ENCODE measurements around the gene TEX261.
A peak's percentile ranks its signal among the peaks of the same experiment; 100 is the strongest.
"Not testable (repeated sequence)": the region's sequence is repeated elsewhere in the genome, so short reads cannot be mapped to it uniquely, and the experiment has no call there.

TEX261 gene

GRCh38 chr2:70994699-70995425 is at the start of gene TEX261:
Gene TEX261, minus strand, starts transcription at chr2:70994873. Its CDS starts 116 bp downstream, at chr2:70994757.
- peaks cover 18% of the 10 kb centered on the region for H3K36me3 Mint-ChIP-seq (ENCODE audit: insufficient read depth)
- H3K27ac Mint-ChIP-seq (ENCODE audit: low read depth) = peak within 1 kb of the TSS; percentile 95
- ATAC-seq (replicated peaks; ENCODE audit: extremely low read depth, poor library complexity, severe bottlenecking) (peak; percentile 96), DNase-seq (ENCODE audit: low spot score in 2 of 2) (peak; percentile 87 to 89)
- peaks cover 42% of the 10 kb centered on the region for H3K4me1 Mint-ChIP-seq
- H3K27me3 Mint-ChIP-seq = no peaks in the 10 kb centered on the region
- peak within 1 kb of the TSS; percentile 95 for H3K4me3 Mint-ChIP-seq
- no peaks in the 10 kb centered on the region for H3K9me3 Mint-ChIP-seq

GRCh38 chr2:71043531-71044407 is 49.1 kb upstream of the TEX261 start:
- no peak for ATAC-seq (replicated peaks; ENCODE audit: extremely low read depth, poor library complexity, severe bottlenecking)
- no peak for DNase-seq (ENCODE audit: low spot score in 2 of 2)
- Mint-ChIP-seq H3K27ac (ENCODE audit: low read depth) (no peak overlapping the region), H3K4me1 (no peaks in the 10 kb centered on the region), H3K27me3 (peaks cover 33% of the 10 kb centered on the region), H3K4me3 (no peak overlapping the region), H3K9me3 (no peaks in the 10 kb centered on the region), H3K36me3 (ENCODE audit: insufficient read depth) (peaks cover 2% of the 10 kb centered on the region)

GRCh38 chr2:71042287-71042686 is 47.6 kb upstream of the TEX261 start:
- DNase-seq (ENCODE audit: low spot score in 2 of 2) (no peak), ATAC-seq (replicated peaks; ENCODE audit: extremely low read depth, poor library complexity, severe bottlenecking) (no peak)
- Mint-ChIP-seq H3K4me1 (no peaks in the 10 kb centered on the region), H3K27ac (ENCODE audit: low read depth) (no peak overlapping the region), H3K9me3 (no peaks in the 10 kb centered on the region), H3K27me3 (peaks cover 46% of the 10 kb centered on the region), H3K36me3 (ENCODE audit: insufficient read depth) (peaks cover 2% of the 10 kb centered on the region), H3K4me3 (no peak overlapping the region)

GRCh38 chr2:71036296-71036695 is 41.6 kb upstream of the TEX261 start:
- not testable (repeated sequence) for ATAC-seq (replicated peaks; ENCODE audit: extremely low read depth, poor library complexity, severe bottlenecking); H3K27ac Mint-ChIP-seq (ENCODE audit: low read depth); H3K4me3 Mint-ChIP-seq; H3K4me1 Mint-ChIP-seq; H3K9me3 Mint-ChIP-seq; DNase-seq (ENCODE audit: low spot score in 2 of 2); H3K36me3 Mint-ChIP-seq (ENCODE audit: insufficient read depth)
- peaks cover 65% of the 10 kb centered on the region for H3K27me3 Mint-ChIP-seq

- H3K9me3 Mint-ChIP-seq; H3K4me3 Mint-ChIP-seq; H3K4me1 Mint-ChIP-seq; ATAC-seq (replicated peaks; ENCODE audit: extremely low read depth, poor library complexity, severe bottlenecking); H3K36me3 Mint-ChIP-seq (ENCODE audit: insufficient read depth): not testable (repeated sequence)
- Mint-ChIP-seq H3K27me3 (peaks cover 22% of the 10 kb centered on the region), H3K27ac (ENCODE audit: low read depth) (peak overlapping the region; percentile 29)
- DNase-seq (ENCODE audit: low spot score in 2 of 2) = peak in 1 of 2 donors; percentile 19
Measured at GRCh38 chr2:71023553-71024243, 29.0 kb upstream of the TEX261 start.

GRCh38 chr2:71021394-71021793 is 26.7 kb upstream of the TEX261 start:
- ATAC-seq (replicated peaks; ENCODE audit: extremely low read depth, poor library complexity, severe bottlenecking); H3K27ac Mint-ChIP-seq (ENCODE audit: low read depth); DNase-seq (ENCODE audit: low spot score in 2 of 2); H3K36me3 Mint-ChIP-seq (ENCODE audit: insufficient read depth); H3K9me3 Mint-ChIP-seq; H3K4me1 Mint-ChIP-seq; H3K4me3 Mint-ChIP-seq: not testable (repeated sequence)
- peaks cover 24% of the 10 kb centered on the region for H3K27me3 Mint-ChIP-seq

GRCh38 chr2:71019989-71020388 is 25.3 kb upstream of the TEX261 start:
- H3K27ac Mint-ChIP-seq (ENCODE audit: low read depth); H3K36me3 Mint-ChIP-seq (ENCODE audit: insufficient read depth); DNase-seq (ENCODE audit: low spot score in 2 of 2); H3K4me3 Mint-ChIP-seq; ATAC-seq (replicated peaks; ENCODE audit: extremely low read depth, poor library complexity, severe bottlenecking); H3K9me3 Mint-ChIP-seq; H3K4me1 Mint-ChIP-seq: not testable (repeated sequence)
- H3K27me3 Mint-ChIP-seq = peaks cover 16% of the 10 kb centered on the region

GRCh38 chr2:71018625-71019024 is 24.0 kb upstream of the TEX261 start:
- DNase-seq (ENCODE audit: low spot score in 2 of 2) = no peak
- peaks cover 14% of the 10 kb centered on the region for H3K27me3 Mint-ChIP-seq
- H3K4me3 Mint-ChIP-seq = no peak overlapping the region
- H3K9me3 Mint-ChIP-seq = no peaks in the 10 kb centered on the region
- no peak overlapping the region for H3K27ac Mint-ChIP-seq (ENCODE audit: low read depth)
- H3K4me1 Mint-ChIP-seq = peaks cover 7% of the 10 kb centered on the region
- ATAC-seq (replicated peaks; ENCODE audit: extremely low read depth, poor library complexity, severe bottlenecking) = no peak
- H3K36me3 Mint-ChIP-seq (ENCODE audit: insufficient read depth) = no peaks in the 10 kb centered on the region

GRCh38 chr2:71011786-71012185 is 17.1 kb upstream of the TEX261 start:
- H3K9me3 Mint-ChIP-seq; H3K27ac Mint-ChIP-seq (ENCODE audit: low read depth); H3K36me3 Mint-ChIP-seq (ENCODE audit: insufficient read depth): not testable (repeated sequence)

GRCh38 chr2:71008342-71008741 is 13.7 kb upstream of the TEX261 start:
- Mint-ChIP-seq H3K36me3 (ENCODE audit: insufficient read depth) (no peaks in the 10 kb centered on the region), H3K4me3 (no peak overlapping the region), H3K9me3 (no peaks in the 10 kb centered on the region), H3K4me1 (peaks cover 5% of the 10 kb centered on the region), H3K27ac (ENCODE audit: low read depth) (no peak overlapping the region), H3K27me3 (peaks cover 43% of the 10 kb centered on the region)
- ATAC-seq (replicated peaks; ENCODE audit: extremely low read depth, poor library complexity, severe bottlenecking) (no peak), DNase-seq (ENCODE audit: low spot score in 2 of 2) (no peak)

More at GRCh38 chr2:71011786-71012185, 17.1 kb upstream of the TEX261 start:
- ATAC-seq (replicated peaks; ENCODE audit: extremely low read depth, poor library complexity, severe bottlenecking); DNase-seq (ENCODE audit: low spot score in 2 of 2); H3K4me3 Mint-ChIP-seq; H3K4me1 Mint-ChIP-seq: not testable (repeated sequence)
- peaks cover 43% of the 10 kb centered on the region for H3K27me3 Mint-ChIP-seq

GRCh38 chr2:71006955-71007799 is 12.5 kb upstream of the TEX261 start:
- Mint-ChIP-seq H3K4me3 (no peak overlapping the region), H3K9me3 (no peaks in the 10 kb centered on the region), H3K4me1 (peaks cover 5% of the 10 kb centered on the region), H3K36me3 (ENCODE audit: insufficient read depth) (no peaks in the 10 kb centered on the region), H3K27me3 (peaks cover 41% of the 10 kb centered on the region), H3K27ac (ENCODE audit: low read depth) (no peak overlapping the region)
- no peak for DNase-seq (ENCODE audit: low spot score in 2 of 2)
- ATAC-seq (replicated peaks; ENCODE audit: extremely low read depth, poor library complexity, severe bottlenecking) = no peak

GRCh38 chr2:71006323-71006722 is 11.7 kb upstream of the TEX261 start:
- DNase-seq (ENCODE audit: low spot score in 2 of 2) (no peak), ATAC-seq (replicated peaks; ENCODE audit: extremely low read depth, poor library complexity, severe bottlenecking) (no peak)
- Mint-ChIP-seq H3K27ac (ENCODE audit: low read depth) (no peak overlapping the region), H3K36me3 (ENCODE audit: insufficient read depth) (no peaks in the 10 kb centered on the region), H3K4me1 (no peaks in the 10 kb centered on the region), H3K27me3 (peaks cover 32% of the 10 kb centered on the region), H3K4me3 (no peak overlapping the region), H3K9me3 (no peaks in the 10 kb centered on the region)

Data from central memory CD8-positive, alpha-beta T cell (primary cell).